ENCODE measurements around the gene PRKCA.
A peak's percentile ranks its signal among the peaks of the same experiment; 100 is the strongest.
"Not testable (repeated sequence)": the region's sequence is repeated elsewhere in the genome, so short reads cannot be mapped to it uniquely, and the experiment has no call there.

Gene PRKCA

DNA sequence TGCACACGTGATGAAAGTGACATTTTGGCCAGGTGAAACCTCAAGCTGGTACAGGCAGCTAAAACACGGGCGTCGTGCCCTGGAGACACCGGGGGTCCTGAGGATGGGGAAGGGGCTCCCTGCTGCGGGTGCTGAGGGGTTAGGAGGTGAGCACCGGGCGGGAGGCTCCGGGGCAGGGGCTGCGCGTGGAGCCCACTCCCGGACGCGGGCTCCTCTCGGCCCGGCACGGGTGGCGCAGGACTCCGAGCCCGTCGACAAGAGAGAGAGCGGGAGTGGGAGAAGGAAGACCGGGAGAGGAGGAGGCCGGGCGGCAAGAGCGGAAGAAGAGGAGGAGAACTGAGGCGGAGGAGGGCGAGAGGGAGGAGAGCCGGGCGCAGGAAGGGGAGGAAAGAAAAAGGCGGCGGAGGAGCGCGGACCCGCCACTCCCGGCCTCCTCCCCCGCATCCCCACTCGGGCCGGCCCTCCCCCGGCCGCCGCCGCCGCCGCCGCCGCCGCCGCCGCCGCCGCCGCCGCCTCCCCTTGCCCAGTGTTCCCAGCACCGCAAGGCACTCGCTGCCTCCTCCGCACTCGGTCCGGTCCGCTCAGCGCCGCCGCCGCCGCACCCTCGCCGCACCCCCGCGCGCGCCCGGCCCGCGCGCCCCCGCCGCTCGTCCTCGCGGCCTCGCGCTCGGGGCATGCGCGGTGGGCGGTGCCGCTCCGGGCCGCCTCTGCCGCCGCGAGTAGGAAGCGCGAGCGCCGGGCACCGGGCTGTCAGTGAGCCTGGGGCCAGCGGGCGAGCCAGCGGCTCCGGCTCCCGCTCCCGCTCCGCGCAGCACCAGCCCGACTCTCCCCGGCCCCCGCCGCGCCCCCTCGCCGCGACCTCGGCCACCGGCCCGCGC is at the start of gene PRKCA:
PRKCA (plus strand) TSS at position 750 of the 878 bp plus-strand sequence.
- DNase-seq: peak; percentile 91

DNA sequence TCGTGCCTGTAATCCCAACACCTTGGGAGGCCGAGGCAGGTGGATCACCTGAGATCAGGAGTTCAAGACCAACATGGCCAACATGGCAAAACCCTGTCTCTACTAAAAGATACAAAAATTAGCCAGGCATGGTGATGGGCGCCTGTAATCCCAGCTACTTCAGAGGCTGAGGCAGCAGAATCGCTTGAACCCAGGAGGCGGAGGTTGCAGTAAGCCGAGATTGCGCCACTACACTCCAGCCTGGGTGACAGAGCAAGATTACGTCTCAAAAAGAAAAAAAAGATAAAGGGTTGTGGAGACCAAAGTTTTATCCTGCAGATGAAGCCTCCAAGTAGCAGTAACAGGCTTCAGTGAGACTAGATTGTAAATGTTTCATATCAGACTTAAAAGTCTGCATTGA is 49.0 kb upstream of the PRKCA start:
- not testable (repeated sequence) for DNase-seq

DNA sequence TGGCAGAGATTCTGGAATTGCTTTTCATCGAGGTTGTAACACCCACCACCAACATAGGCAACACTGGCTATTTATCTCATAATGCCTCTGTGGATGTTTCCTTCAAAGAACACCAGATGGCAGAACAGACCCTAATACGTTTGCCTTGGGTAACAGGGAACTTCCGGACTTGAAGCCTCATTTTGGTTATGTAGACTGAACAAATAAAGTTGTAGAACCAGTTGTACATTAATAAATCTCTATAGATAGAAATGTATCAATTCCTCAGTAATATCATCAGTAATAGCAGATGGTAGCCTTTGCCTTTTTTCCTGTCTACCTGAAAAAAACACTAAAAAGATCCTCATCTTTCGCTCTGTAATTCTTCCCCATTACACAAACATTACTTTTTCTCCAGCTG is 47.3 kb upstream of the PRKCA start:
- DNase-seq: peak; percentile 87

DNA sequence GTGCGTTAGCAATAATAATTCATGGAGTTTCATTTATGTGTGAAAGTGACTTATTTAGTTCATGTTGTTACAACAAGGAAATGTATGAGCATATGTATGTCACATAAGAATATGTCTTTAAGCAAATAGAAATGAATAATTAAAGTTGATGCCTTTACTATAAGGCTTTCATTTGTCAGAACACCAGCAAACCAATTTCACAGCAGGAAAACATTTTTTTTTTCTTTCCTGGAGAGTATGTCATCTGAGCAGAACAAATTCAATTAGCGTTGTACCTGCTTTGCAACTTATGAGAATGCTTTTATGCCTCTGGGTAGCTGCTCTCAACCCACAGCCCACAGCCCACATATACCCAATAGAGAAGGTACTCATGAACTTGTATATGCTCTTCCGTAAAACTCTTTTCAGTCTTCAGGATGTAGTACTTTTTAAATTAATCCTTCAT is 46.9 kb upstream of the PRKCA start:
- no peak for DNase-seq

DNA sequence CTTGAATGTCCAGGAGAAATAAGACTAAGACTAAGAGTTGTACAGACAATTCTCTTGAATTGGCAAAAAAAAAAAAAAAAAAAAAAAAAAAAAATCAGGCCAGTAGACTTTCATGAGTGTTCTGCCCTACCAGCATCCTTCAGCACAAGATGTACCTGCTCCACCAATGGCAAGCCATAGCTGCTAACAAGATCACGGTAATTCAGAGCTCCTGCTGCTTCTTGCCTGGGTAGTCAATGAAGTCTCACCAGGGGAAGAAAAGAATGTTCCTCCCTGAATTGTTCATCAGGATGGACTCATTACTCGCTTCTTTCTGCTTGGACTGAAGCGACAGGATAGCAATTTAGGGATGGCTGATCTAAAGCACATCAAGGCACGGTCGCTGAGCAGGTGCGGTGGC is 42.1 kb upstream of the PRKCA start:
- DNase-seq: no peak

DNA sequence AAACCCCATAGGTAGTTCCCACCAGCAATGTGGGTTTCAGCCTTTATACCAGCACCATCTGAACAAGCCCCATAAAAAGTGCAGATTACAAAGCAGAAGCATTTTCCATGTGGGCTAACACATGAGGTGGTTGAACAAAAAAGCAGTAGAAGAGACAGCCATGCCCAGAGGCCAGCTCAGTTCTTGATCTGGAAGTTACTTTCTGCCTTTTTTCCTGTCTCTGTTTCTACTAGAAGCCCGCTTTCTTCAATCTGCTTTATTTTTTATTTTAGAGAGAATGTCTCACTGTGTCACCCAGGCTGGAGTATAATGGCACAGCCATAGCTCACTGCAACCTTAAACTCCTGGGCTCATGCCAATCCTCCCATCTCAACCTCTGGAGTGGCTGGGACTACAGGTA is 41.7 kb upstream of the PRKCA start:
- no peak for DNase-seq

DNA sequence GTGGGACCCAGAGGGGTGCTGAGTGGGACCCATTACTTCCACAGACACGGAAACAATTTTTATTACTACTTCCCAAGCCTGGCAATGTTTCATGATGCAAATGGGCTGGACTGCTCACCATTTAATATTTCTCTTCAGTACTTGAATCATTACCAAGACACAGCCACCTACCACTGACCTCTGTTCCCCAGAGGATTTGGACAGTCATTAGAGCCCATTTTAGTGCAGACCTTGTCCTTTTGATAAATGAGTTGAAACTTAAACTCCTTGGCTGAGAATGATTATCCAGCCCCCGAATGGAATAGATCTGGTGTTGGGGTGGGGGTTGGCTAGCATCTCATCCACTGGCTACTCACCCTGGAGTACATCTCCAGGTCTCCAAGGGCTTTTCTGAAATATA is 39.6 kb upstream of the PRKCA start:
- DNase-seq: no peak

DNA sequence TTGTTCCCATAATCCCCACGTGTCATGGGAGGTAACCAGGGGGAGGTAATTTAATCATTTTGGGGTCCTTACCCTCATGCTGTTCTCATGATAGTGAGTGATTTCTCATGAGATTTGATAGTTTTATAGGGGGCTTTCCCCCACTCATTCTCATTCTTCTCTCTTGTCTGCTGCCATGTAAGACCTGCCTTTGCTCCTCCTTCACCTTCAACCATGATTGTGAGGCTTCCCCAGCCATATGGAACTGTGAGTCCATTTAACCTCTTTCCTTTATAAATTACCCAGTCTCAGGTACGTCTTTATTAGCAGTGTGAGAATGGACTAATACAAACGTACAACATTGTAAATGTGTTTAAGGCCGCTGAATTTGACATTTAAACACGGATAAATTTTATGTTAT is 37.7 kb upstream of the PRKCA start:
- no peak for DNase-seq

DNA sequence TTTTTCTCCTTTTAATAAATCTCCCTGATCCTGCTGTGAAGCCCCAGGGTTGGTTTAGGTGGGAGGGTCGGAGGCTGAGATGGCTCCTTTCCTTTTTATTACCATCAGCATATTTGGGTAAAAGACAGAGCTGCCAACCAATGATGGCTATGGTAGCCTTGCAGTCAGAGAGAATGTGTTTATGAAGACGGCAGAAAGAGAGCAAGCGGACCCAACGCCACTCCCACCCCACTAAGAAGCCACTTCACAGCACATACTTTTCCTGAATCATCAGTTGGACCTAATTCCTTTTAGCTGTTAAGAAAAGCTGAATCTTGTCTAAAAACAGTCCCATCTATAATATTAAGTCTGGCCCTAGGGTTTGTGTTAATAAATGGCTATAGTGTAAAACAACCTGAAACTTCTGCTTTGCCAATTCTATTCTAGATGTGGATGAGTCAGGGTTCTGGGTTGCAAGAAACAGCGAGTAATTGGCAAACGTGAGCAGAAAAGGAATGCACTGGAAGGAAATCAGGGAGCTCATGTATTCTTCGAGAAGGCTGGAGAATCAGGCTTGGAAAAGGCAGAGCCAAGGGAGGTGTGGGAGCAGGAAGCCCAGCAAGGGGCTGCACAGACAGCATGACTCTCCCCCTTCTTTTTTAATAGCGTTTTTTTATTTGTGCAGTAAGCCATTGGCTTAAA is 34.0 kb upstream of the PRKCA start:
- no peak for DNase-seq

DNA sequence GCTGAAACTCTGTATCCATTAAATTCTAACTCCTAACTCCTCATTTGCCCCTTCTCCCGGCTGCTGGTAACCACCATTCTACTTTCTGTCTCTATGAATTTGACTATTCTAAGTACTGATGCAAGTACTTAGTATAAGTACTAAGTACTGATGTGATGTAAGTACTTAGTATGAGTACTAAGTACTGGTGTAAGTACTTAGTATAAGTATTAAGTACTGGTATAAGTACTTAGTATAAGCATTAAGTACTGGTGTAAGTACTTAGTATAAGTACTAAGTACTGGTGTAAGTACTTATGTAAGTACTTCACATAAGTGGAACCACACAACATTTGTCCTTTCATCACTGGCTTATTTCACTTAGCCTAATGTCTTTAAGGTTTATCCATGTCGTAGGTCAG is 32.3 kb upstream of the PRKCA start:
- DNase-seq: peak; percentile 16

DNA sequence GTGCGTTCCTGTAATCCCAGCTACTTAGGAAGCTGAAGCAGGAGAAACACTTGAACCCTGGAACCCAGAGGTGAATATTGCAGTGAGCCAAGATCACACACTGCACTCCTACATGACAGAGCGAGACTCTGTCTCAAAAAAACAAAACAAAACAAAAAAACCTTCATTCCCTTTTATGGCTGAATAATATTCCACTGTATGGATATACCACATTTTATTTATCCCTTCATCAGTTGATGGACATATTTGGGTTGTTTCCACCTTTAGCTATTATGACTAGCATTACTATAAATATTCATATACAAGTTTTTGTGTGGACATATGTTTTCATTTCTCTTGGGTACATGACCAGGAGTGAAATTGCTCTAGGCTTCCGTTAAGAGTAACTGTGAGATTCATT is 30.9 kb upstream of the PRKCA start:
- DNase-seq: no peak

DNA sequence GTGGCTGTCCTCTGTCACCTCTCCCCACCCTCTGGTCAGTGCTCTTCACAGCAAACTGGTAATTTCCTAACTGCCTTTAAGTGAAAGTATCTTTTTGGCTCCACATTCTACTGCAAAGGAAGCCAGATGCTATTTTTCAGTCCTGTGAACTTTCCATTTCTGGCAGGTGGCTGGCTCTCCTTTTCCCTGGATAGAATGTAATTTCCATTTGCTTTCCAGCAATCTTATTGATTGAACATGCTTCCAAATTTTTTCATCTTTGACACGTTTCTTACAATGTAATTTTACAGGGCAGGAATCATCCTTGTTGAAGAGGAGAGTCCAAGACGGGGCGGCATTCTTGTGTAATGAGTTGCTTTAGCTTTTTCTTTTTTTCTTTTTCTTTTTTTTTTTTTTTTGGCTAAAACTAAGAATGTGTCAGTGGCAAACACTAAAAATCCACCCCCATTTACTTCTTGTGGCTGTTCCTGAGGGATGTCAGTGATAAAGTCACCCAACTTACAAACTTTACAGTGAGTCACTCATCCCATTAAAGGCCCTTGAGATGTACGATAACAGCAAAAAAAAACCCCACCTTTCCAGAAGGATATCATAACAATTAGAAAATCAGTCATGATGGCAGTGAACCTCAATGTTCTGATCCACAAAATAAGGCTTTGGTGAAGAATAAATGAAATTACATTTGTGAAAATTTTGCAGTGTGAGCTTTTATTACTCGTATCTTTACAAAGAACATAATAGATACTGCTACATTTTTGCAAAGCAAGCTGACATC is 29.4 kb upstream of the PRKCA start:
- DNase-seq: no peak

DNA sequence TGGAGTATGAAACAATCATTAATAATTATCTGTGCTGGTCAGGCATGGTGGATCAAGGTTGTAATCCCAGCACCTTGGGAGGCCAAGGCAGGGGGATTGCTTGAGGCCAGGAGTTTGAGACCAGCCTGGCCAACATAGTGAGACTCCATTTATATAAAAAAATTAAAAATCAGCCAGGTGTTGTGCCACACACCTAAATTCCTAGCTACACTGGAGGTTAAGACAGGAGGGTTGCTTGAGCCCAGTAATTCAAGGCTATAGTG is 28.9 kb upstream of the PRKCA start:
- no peak for DNase-seq

DNA sequence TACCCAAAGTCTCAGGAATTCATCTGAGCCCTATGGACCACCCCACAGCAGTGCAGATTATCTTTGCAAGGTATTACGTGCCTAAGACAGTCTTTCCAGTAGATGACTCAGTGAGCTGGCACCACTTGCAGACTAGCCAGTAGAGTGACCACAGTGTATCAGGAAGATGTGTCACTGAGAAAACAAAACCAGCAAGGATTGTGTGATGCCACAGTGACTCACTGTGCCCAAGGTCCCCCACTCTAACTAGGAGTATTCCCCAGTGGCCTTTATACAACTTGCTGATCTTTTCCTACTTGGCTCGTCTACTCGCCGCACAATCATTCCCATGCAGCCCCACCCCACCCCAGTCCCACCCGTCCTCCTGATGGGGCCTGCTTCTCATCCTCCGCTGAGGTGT is 26.8 kb upstream of the PRKCA start:
- DNase-seq: peak; percentile 83

DNA sequence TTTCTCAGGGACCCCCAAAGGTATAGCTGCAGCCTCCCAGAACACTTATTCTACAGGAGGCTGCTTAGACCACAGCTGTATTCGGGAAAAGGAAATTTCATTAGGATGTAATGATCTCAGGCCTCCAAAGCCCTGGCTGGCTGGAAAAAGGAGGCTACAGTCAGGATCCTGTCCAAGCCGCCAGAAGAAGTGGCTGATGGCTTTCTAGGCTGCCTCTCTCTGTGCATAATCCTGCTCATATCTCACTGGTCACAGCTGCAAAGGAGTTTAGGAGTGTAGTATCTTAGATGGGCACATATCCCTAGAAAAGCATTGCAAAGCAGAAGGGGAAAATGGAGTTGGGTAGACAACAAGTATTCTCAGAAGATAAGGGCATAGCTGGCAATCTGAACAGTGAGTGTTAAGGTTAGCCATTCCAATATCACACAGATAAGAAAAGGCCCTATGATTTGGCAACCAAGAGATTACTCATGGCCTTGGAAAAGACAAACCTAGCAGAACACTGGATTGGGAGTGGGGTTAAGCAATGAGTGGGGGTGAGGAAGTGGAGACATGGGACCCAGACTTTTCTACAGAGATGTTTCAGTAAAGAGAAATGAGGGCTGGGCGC is 26.0 kb upstream of the PRKCA start:
- no peak for DNase-seq

DNA sequence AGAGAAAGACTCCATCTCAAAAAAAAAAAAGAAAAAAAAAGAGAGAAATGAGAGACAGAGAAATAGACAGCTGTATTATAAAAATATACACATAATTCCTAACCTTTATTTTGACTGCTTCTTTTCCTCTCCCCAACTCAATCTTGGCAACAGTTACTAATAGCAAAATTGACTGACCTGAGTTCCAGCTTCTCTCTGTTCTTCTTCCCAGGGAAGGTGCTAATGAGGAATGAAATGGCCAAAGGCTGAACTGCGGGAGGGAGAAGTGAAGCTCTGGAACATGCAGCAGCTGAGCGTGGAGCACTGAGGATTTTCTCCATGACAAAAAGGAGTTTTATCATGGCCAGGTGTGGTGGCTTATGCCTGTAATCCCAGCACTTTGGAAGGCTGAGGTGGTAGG is 25.2 kb upstream of the PRKCA start:
- DNase-seq: no peak

DNA sequence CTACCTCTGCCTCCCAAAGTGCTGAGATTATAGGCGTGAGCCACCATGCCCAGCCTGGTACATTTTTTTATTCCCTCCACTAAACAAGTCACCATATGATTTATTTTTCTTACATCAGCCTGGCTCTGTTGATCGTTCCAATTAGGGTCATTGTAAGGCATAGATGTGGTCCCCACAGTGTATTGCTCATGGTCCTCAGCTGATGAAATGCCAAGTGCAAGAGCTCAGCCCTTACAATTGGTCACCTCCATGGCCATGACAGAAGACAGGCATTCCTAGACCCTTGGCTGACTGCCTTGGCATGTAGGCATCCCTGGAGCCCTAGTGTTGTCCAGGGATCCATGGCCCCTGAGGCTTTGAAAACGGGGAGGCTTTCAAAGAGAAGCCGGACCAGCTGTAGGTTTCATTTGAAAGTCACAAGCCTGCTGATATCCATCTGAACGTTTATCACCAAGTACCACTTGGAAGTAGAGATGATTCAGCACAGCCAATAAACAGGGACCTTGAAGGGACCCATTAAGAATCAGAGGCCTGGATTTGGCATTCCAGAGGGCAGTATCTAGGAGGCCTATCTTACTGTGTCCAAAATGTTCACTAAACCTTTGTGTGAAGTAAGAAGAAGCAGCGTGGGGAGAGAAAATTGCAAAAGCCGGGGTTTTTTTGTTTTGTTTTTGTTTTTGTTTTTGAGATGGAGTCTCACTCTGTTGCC is 20.6 kb upstream of the PRKCA start:
- no peak for DNase-seq

DNA sequence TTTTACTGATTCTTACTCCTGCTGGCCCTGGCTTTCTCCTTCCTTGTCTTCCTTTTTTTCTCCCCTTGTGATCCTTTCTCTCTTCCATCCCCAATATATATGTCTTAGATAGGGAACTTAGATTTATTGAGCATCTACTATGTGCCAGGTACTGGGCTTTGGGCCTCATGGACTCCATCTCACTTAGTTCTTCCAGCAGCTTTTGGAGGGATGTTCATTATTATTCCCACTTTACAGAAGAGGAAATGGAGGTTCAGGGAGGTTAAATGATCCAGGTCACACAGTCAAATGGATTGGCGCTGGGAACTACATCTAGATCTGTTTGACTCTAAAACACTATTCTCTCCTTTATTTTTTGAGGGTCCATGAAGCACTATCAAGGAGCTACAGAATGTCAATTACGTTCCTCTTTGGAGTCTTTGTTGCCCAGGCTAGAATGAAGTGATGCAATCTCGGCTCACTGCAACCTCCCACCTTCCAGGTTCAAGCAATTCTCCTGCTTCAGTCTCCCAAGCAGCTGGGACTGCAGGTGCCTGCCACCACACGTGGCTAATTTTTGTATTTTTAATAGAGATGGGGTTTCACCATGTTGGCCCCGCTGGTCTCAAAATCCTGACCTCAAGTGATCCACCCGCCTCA is 19.0 kb upstream of the PRKCA start:
- no peak for DNase-seq

DNA sequence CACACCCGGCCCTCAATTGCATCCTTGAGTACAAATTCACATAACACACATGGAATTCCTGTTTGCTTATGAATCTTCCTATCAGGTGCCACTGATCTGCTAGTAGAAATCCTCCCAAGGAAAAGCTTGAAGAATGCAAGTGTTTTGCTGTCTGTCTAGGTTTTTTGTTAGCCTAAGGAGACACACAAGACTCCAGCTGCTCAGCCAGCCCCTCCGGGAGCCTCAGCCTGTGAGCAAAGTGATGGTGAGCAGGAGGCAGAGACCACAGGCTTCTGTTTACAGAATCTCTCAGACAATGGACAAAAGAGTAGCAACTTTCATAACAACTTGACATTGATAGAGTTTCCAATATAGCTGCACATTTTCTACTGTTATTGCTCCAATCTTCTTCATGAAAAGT is 18.4 kb upstream of the PRKCA start:
- no peak for DNase-seq

DNA sequence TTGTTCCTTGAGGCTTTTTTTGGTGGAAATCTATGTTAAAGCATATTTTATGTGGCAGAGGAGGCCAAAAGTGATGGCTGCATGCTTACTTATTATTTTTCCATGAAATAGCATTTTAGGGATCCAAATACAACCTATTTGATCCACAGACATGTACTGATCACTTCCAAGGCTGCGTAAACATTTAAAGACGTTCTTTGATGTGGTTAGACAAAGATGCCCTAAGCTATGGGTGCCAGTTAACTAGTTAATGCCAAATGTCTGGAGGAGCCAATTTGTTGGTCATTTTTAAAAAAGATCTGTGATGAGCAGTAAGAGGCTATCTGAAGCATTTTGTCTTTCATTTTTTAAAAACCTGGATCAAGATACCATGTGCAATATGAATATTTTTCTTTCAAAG is 17.3 kb upstream of the PRKCA start:
- no peak for DNase-seq

DNA sequence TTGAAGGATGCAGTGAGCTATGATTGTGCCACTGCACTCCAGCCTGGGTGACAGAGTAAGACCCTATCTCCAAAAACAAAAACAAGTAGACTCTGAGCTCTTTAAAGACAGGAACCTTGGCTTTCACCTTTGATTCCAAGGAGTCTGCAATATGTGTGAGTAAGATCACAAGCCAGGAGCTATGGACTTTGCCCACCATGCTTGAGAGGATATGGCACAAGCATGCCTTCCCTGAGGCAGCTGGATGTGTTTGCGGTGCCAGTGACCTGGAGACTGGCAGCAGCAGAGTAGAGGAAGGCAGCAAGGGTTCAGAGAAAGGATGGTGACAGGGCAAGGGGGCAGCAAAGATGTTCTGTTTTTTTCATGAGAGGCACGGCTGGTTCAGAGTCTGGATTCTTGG is 14.5 kb upstream of the PRKCA start:
- peak; percentile 14 for DNase-seq

DNA sequence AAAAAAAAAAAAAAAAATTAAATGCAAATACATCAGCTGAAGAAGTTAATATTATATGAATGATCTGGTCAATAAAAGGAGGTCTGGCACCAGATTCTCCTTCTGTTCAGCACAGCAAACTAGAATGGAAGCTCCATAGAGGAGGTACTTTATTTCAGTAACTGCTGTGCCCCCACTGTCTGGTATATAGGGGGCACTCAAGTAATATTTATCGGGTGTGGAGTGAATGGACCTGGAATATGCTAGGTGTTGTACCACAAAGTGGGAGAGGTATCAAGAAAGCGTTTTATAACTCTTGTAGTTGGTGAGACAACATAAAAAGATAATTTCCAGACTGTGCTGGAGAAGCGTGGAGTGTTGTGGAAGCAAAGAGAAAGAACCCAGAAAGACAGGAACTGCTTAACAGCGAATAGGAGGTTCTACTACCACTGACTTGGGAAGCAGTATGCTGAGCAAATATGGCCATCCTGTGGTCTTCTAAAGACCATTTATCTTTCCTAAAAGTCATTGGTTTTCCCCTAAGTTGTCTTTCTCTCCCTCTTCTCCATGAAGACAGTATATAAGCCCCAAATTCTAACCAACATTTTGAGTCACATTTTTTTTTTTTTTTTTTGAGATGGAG is 12.2 kb upstream of the PRKCA start:
- DNase-seq: peak; percentile 29

All from DMS53 (cell line).